ENCODE measurements around the gene KCTD21. TPM values are rescaled to one million over a fixed set of nuclear protein-coding genes. Genes with fewer than 3 reads are reported as not detected.
A peak's percentile ranks its signal among the peaks of the same experiment; 100 is the strongest.
"Not testable (repeated sequence)": the region's sequence is repeated elsewhere in the genome, so short reads cannot be mapped to it uniquely, and the experiment has no call there.

KCTD21 gene
- total RNA-seq: 2.6 TPM

- Histone ChIP-seq H3K27me3 (ENCODE audit: control insufficient read depth in 3 of 3, insufficient read depth in 3 of 3, low read length in 3 of 3) (no peaks in the 10 kb centered on the region), H3K4me3 (ENCODE audit: low read length in 3 of 3) (peak within 1 kb of the TSS; percentile 85 to 98 (median 96)), H3K9me3 (ENCODE audit: control insufficient read depth in 3 of 3, low read length in 3 of 3) (no peaks in the 10 kb centered on the region), H3K36me3 (ENCODE audit: control insufficient read depth in 3 of 3, insufficient read depth in 3 of 3, low read length in 3 of 3) (peaks cover 0 to 2% (median 2%) of the 10 kb centered on the region in 3 donors), H3K27ac (ENCODE audit: low read depth, low read length) (peak within 1 kb of the TSS; percentile 71), H3K4me1 (ENCODE audit: control insufficient read depth in 3 of 3, insufficient read depth in 3 of 3, low read length in 3 of 3) (peaks cover 44 to 54% (median 44%) of the 10 kb centered on the region in 3 donors), H3K9ac (ENCODE audit: low read depth in 1 of 3, low read length in 3 of 3) (peak within 1 kb of the TSS; percentile 70 to 84 (median 73))
Observed at GRCh38 chr11:78188286-78189173, at the start of gene KCTD21, which contains the start of gene USP35. KCTD21 (minus strand) TSS chr11:78188626; CDS start chr11:78174554, 14,072 bp downstream. USP35 (plus strand) TSS chr11:78188919; CDS start chr11:78196246, 7,327 bp downstream.

- Histone ChIP-seq H3K9me3 (ENCODE audit: control insufficient read depth in 3 of 3, low read length in 3 of 3) (peaks cover 0 to 5% (median 3%) of the 10 kb centered on the region in 3 donors), H3K36me3 (ENCODE audit: control insufficient read depth in 3 of 3, insufficient read depth in 3 of 3, low read length in 3 of 3) (no peaks in the 10 kb centered on the region), H3K27ac (ENCODE audit: low read depth, low read length) (no peak overlapping the region), H3K9ac (ENCODE audit: low read depth in 1 of 3, low read length in 3 of 3) (no peak overlapping the region), H3K27me3 (ENCODE audit: control insufficient read depth in 3 of 3, insufficient read depth in 3 of 3, low read length in 3 of 3) (no peaks in the 10 kb centered on the region), H3K4me3 (ENCODE audit: low read length in 3 of 3) (no peak overlapping the region), H3K4me1 (ENCODE audit: control insufficient read depth in 3 of 3, insufficient read depth in 3 of 3, low read length in 3 of 3) (peaks cover 3 to 7% (median 3%) of the 10 kb centered on the region in 3 donors)
Observed at GRCh38 chr11:78237293-78238046, 49.0 kb upstream of the KCTD21 start.

GRCh38 chr11:78234006-78234405 is 45.6 kb upstream of the KCTD21 start:
- Histone ChIP-seq H3K4me3 (ENCODE audit: low read length in 3 of 3) (no peak overlapping the region), H3K9me3 (ENCODE audit: control insufficient read depth in 3 of 3, low read length in 3 of 3) (no peaks in the 10 kb centered on the region), H3K36me3 (ENCODE audit: control insufficient read depth in 3 of 3, insufficient read depth in 3 of 3, low read length in 3 of 3) (no peaks in the 10 kb centered on the region), H3K4me1 (ENCODE audit: control insufficient read depth in 3 of 3, insufficient read depth in 3 of 3, low read length in 3 of 3) (peaks cover 14 to 25% (median 15%) of the 10 kb centered on the region in 3 donors), H3K27ac (ENCODE audit: low read depth, low read length) (no peak overlapping the region), H3K27me3 (ENCODE audit: control insufficient read depth in 3 of 3, insufficient read depth in 3 of 3, low read length in 3 of 3) (no peaks in the 10 kb centered on the region), H3K9ac (ENCODE audit: low read depth in 1 of 3, low read length in 3 of 3) (no peak overlapping the region)

GRCh38 chr11:78233046-78233445 is 44.6 kb upstream of the KCTD21 start:
- not testable (repeated sequence) for H3K36me3 ChIP-seq (ENCODE audit: control insufficient read depth in 3 of 3, insufficient read depth in 3 of 3, low read length in 3 of 3); H3K9ac ChIP-seq (ENCODE audit: low read depth in 1 of 3, low read length in 3 of 3); H3K27ac ChIP-seq (ENCODE audit: low read depth, low read length); H3K27me3 ChIP-seq (ENCODE audit: control insufficient read depth in 3 of 3, insufficient read depth in 3 of 3, low read length in 3 of 3); H3K9me3 ChIP-seq (ENCODE audit: control insufficient read depth in 3 of 3, low read length in 3 of 3); H3K4me3 ChIP-seq (ENCODE audit: low read length in 3 of 3)
- H3K4me1 ChIP-seq (ENCODE audit: control insufficient read depth in 3 of 3, insufficient read depth in 3 of 3, low read length in 3 of 3): peaks cover 14 to 25% (median 15%) of the 10 kb centered on the region in 3 donors

- Histone ChIP-seq H3K27ac (ENCODE audit: low read depth, low read length) (peak overlapping the region; percentile 23), H3K9me3 (ENCODE audit: control insufficient read depth in 3 of 3, low read length in 3 of 3) (no peaks in the 10 kb centered on the region), H3K27me3 (ENCODE audit: control insufficient read depth in 3 of 3, insufficient read depth in 3 of 3, low read length in 3 of 3) (no peaks in the 10 kb centered on the region), H3K9ac (ENCODE audit: low read depth in 1 of 3, low read length in 3 of 3) (no peak overlapping the region), H3K4me3 (ENCODE audit: low read length in 3 of 3) (peak overlapping the region in 1 of 3 donors; percentile 17), H3K4me1 (ENCODE audit: control insufficient read depth in 3 of 3, insufficient read depth in 3 of 3, low read length in 3 of 3) (peaks cover 14 to 25% (median 15%) of the 10 kb centered on the region in 3 donors), H3K36me3 (ENCODE audit: control insufficient read depth in 3 of 3, insufficient read depth in 3 of 3, low read length in 3 of 3) (peaks cover 0 to 2% (median 0%) of the 10 kb centered on the region in 3 donors)
Observed at GRCh38 chr11:78231962-78232501, 43.6 kb upstream of the KCTD21 start.

- peaks cover 14 to 25% (median 15%) of the 10 kb centered on the region in 3 donors for H3K4me1 ChIP-seq (ENCODE audit: control insufficient read depth in 3 of 3, insufficient read depth in 3 of 3, low read length in 3 of 3)
- H3K27ac ChIP-seq (ENCODE audit: low read depth, low read length): no peak overlapping the region
- H3K9me3 ChIP-seq (ENCODE audit: control insufficient read depth in 3 of 3, low read length in 3 of 3): no peaks in the 10 kb centered on the region
- H3K9ac ChIP-seq (ENCODE audit: low read depth in 1 of 3, low read length in 3 of 3): no peak overlapping the region
- H3K27me3 ChIP-seq (ENCODE audit: control insufficient read depth in 3 of 3, insufficient read depth in 3 of 3, low read length in 3 of 3): no peaks in the 10 kb centered on the region
- no peak overlapping the region for H3K4me3 ChIP-seq (ENCODE audit: low read length in 3 of 3)
- peaks cover 2 to 10% (median 9%) of the 10 kb centered on the region in 3 donors for H3K36me3 ChIP-seq (ENCODE audit: control insufficient read depth in 3 of 3, insufficient read depth in 3 of 3, low read length in 3 of 3)
Observed at GRCh38 chr11:78230161-78230877, 41.9 kb upstream of the KCTD21 start.

- H3K9me3 ChIP-seq (ENCODE audit: control insufficient read depth in 3 of 3, low read length in 3 of 3): no peaks in the 10 kb centered on the region
- H3K27me3 ChIP-seq (ENCODE audit: control insufficient read depth in 3 of 3, insufficient read depth in 3 of 3, low read length in 3 of 3): no peaks in the 10 kb centered on the region
- no peak overlapping the region for H3K27ac ChIP-seq (ENCODE audit: low read depth, low read length)
- peaks cover 14 to 25% (median 15%) of the 10 kb centered on the region in 3 donors for H3K4me1 ChIP-seq (ENCODE audit: control insufficient read depth in 3 of 3, insufficient read depth in 3 of 3, low read length in 3 of 3)
- H3K9ac ChIP-seq (ENCODE audit: low read depth in 1 of 3, low read length in 3 of 3): no peak overlapping the region
- peaks cover 13 to 21% (median 20%) of the 10 kb centered on the region in 3 donors for H3K36me3 ChIP-seq (ENCODE audit: control insufficient read depth in 3 of 3, insufficient read depth in 3 of 3, low read length in 3 of 3)
- no peak overlapping the region for H3K4me3 ChIP-seq (ENCODE audit: low read length in 3 of 3)
Observed at GRCh38 chr11:78229106-78229505, 40.7 kb upstream of the KCTD21 start.

GRCh38 chr11:78228467-78228866 is 40.0 kb upstream of the KCTD21 start:
- no peak overlapping the region for H3K27ac ChIP-seq (ENCODE audit: low read depth, low read length)
- no peaks in the 10 kb centered on the region for H3K27me3 ChIP-seq (ENCODE audit: control insufficient read depth in 3 of 3, insufficient read depth in 3 of 3, low read length in 3 of 3)
- no peak overlapping the region for H3K9ac ChIP-seq (ENCODE audit: low read depth in 1 of 3, low read length in 3 of 3)
- peaks cover 14 to 25% (median 15%) of the 10 kb centered on the region in 3 donors for H3K4me1 ChIP-seq (ENCODE audit: control insufficient read depth in 3 of 3, insufficient read depth in 3 of 3, low read length in 3 of 3)
- H3K9me3 ChIP-seq (ENCODE audit: control insufficient read depth in 3 of 3, low read length in 3 of 3): no peaks in the 10 kb centered on the region
- no peak overlapping the region for H3K4me3 ChIP-seq (ENCODE audit: low read length in 3 of 3)
- H3K36me3 ChIP-seq (ENCODE audit: control insufficient read depth in 3 of 3, insufficient read depth in 3 of 3, low read length in 3 of 3): peaks cover 15 to 26% (median 21%) of the 10 kb centered on the region in 3 donors

- Histone ChIP-seq H3K36me3 (ENCODE audit: control insufficient read depth in 3 of 3, insufficient read depth in 3 of 3, low read length in 3 of 3) (peaks cover 15 to 28% (median 26%) of the 10 kb centered on the region in 3 donors), H3K9ac (ENCODE audit: low read depth in 1 of 3, low read length in 3 of 3) (no peak overlapping the region), H3K27me3 (ENCODE audit: control insufficient read depth in 3 of 3, insufficient read depth in 3 of 3, low read length in 3 of 3) (no peaks in the 10 kb centered on the region), H3K27ac (ENCODE audit: low read depth, low read length) (no peak overlapping the region), H3K4me3 (ENCODE audit: low read length in 3 of 3) (no peak overlapping the region), H3K9me3 (ENCODE audit: control insufficient read depth in 3 of 3, low read length in 3 of 3) (no peaks in the 10 kb centered on the region), H3K4me1 (ENCODE audit: control insufficient read depth in 3 of 3, insufficient read depth in 3 of 3, low read length in 3 of 3) (peaks cover 11 to 25% (median 15%) of the 10 kb centered on the region in 3 donors)
Observed at GRCh38 chr11:78227921-78228320, 39.5 kb upstream of the KCTD21 start.

Measured in skeletal muscle tissue (tissue), 4 donors.